Parathyroid adenoma (tissue), 2 donors: ENCODE data around the gene ZSWIM8.

Source experiments
- H2AFZ ChIP-seq: fragments of 300-600 bp; sonication (generic); one replicate; pipeline ENCODE4 v1.7.0; 2017; ENCODE audit warnings: antibody characterized with exemption, mild to moderate bottlenecking
- H3K27ac ChIP-seq: fragments of 300-600 bp; sonication (generic); one replicate; pipeline ENCODE4 v1.7.0; 2017
- H3K27me3 ChIP-seq: fragments of 300-600 bp; sonication (generic); one replicate; pipeline ENCODE4 v1.7.0; 2017; ENCODE audit warnings: low read length; ENCODE audit not compliant: control insufficient read depth, insufficient read depth
- H3K36me3 ChIP-seq: fragments of 300-600 bp; sonication (generic); one replicate; pipeline ENCODE4 v1.7.0; 2017; ENCODE audit warnings: low read length; ENCODE audit not compliant: control insufficient read depth, insufficient read depth
- H3K4me1 ChIP-seq: fragments of 300-600 bp; sonication (generic); one replicate; pipeline ENCODE4 v1.7.0; 2017; ENCODE audit warnings: control low read depth
- H3K4me2 ChIP-seq: fragments of 300-600 bp; sonication (generic); one replicate; pipeline ENCODE4 v1.7.0; 2017; ENCODE audit warnings: low read length
- H3K4me3 ChIP-seq: fragments of 300-600 bp; sonication (generic); one replicate; pipeline ENCODE4 v1.7.0; 2017; ENCODE audit warnings: low read depth, low read length
- H3K79me2 ChIP-seq: fragments of 300-600 bp; sonication (generic); one replicate; pipeline ENCODE4 v1.7.0; 2017; ENCODE audit warnings: control low read depth
- H3K9ac ChIP-seq: fragments of 300-600 bp; sonication (generic); one replicate; pipeline ENCODE4 v1.7.0; 2017; ENCODE audit warnings: mild to moderate bottlenecking
- H3K9me3 ChIP-seq: fragments of 300-600 bp; sonication (generic); one replicate; pipeline ENCODE4 v1.7.0; 2017; ENCODE audit warnings: low read length; ENCODE audit not compliant: control insufficient read depth
- CTCF ChIP-seq: fragments of 300-600 bp; sonication (generic); IDR thresholded peaks from one replicate; pipeline ENCODE4 v1.7.0; 2017; ENCODE audit warnings: antibody characterized with exemption, mild to moderate bottlenecking
- donor health status: primary hyperparathyroidism.

The ZSWIM8 gene

GRCh38 chr10:73799899-73800559, 14.6 kb downstream of the ZSWIM8 start:
- Histone ChIP-seq H3K9ac (no peak overlapping the region), H3K4me1 (no peaks in the 10 kb centered on the region), H3K79me2 (no peaks in the 10 kb centered on the region), H3K36me3 (no peaks in the 10 kb centered on the region), H2AFZ (no peak overlapping the region), H3K9me3 (no peaks in the 10 kb centered on the region), H3K27ac (no peak overlapping the region), H3K4me3 (no peak overlapping the region), H3K4me2 (no peak overlapping the region), H3K27me3 (no peaks in the 10 kb centered on the region)
- no peak for TF ChIP-seq CTCF

DNA sequence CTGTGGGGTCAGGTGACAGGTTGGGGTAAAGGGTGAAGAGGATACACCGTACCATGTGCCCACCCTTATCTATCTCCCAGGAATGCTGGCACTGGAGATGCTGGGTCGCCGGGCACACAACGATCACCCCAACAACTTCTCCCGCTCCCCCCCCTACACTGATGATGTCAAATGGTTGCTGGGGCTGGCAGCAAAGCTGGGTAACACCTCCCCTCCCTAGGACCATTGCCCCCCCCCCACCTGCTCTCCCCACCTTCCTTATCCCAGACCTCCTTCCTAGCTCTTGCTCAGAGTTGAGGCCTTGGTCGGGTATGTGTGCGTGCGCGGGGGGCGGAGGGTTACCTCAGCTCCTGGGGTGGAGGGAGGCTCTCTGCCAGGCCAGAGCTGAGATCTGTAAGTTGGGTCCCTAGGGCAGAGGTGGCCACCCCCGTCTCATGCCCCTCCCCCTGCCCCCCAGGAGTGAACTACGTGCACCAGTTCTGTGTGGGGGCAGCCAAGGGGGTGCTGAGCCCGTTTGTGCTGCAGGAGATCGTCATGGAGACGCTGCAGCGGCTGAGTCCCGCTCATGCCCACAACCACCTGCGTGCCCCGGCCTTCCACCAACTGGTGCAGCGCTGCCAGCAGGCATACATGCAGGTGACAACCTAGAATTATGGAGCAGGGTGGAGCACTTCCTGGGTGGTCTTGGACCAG, 15.3 kb downstream of the ZSWIM8 start:
- Histone ChIP-seq H3K27ac (no peak overlapping the region), H3K9me3 (no peaks in the 10 kb centered on the region), H3K4me2 (no peak overlapping the region), H3K9ac (no peak overlapping the region), H2AFZ (no peak overlapping the region), H3K27me3 (no peaks in the 10 kb centered on the region), H3K4me3 (no peak overlapping the region), H3K4me1 (no peaks in the 10 kb centered on the region), H3K36me3 (no peaks in the 10 kb centered on the region), H3K79me2 (no peaks in the 10 kb centered on the region)
- TF ChIP-seq CTCF: no peak

DNA sequence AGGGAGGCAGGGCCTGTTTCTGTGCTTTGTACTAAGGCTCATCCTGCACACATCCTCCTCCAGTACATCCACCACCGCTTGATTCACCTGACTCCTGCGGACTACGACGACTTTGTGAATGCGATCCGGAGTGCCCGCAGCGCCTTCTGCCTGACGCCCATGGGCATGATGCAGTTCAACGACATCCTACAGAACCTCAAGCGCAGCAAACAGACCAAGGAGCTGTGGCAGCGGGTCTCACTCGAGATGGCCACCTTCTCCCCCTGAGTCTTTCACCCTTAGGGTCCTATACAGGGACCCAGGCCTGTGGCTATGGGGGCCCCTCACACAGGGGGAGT, 15.8 kb downstream of the ZSWIM8 start:
- TF ChIP-seq CTCF: no peak
- H3K4me3 ChIP-seq: no peak overlapping the region
- peaks cover 1% of the 10 kb centered on the region for H3K79me2 ChIP-seq
- H3K27ac ChIP-seq: no peak overlapping the region
- H2AFZ ChIP-seq: no peak overlapping the region
- H3K4me2 ChIP-seq: no peak overlapping the region
- no peaks in the 10 kb centered on the region for H3K4me1 ChIP-seq
- no peaks in the 10 kb centered on the region for H3K27me3 ChIP-seq
- no peaks in the 10 kb centered on the region for H3K9me3 ChIP-seq
- no peak overlapping the region for H3K9ac ChIP-seq
- H3K36me3 ChIP-seq: no peaks in the 10 kb centered on the region

DNA sequence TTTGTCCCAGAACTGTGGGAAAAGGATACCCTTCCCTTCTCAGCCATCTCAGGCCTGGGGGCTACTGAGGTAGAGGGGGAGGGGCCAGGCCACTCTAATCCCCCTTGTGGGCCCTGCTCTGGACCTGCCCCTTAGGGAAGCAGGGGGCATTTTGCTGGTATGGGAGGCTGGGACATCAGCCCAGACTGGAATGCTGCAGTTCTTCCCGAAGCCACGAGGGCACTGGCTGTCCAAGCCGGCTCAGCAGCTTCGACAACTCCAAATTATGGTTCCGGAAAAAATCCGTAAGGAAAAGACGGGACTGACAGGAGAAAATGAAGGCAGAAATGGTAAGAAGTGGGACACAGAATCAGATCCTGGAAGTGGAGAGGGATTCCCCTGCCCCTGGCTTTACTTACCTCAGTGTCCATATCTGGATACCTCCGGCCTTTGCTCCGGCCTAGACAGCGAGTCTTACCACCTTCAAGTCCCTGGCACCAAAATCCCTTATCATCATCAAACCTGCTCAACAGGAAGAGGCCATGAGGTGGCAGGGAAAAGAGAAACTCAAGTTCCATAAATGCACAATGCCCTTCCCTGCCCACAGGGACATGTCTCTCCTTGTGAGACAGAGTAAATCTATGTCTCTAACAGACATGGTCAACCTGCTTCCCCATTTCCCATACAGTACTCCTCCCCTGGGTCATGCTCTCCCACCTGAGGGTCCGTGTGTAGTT, 17.0 kb downstream of the ZSWIM8 start:
- no peak overlapping the region for H3K4me3 ChIP-seq

More for the DNA sequence above, 17.0 kb downstream of the ZSWIM8 start:
- Histone ChIP-seq H3K79me2 (peaks cover 10% of the 10 kb centered on the region), H3K4me1 (peaks cover 5% of the 10 kb centered on the region), H3K9ac (no peak overlapping the region), H3K27me3 (no peaks in the 10 kb centered on the region), H3K27ac (no peak overlapping the region), H2AFZ (no peak overlapping the region), H3K4me2 (no peak overlapping the region), H3K36me3 (no peaks in the 10 kb centered on the region), H3K9me3 (no peaks in the 10 kb centered on the region)
- TF ChIP-seq CTCF: no peak
